Measurements from ENCODE around the gene MNT. TPM values are rescaled to one million over a fixed set of nuclear protein-coding genes. Genes with fewer than 3 reads are reported as not detected.

MNT gene
- total and polyA plus RNA-seq, 2 of the 8 experiments (the other 6 are each of a cell fraction or from before 2014, with no cell fraction given), result 5.0 to 17.3 TPM

DNA sequence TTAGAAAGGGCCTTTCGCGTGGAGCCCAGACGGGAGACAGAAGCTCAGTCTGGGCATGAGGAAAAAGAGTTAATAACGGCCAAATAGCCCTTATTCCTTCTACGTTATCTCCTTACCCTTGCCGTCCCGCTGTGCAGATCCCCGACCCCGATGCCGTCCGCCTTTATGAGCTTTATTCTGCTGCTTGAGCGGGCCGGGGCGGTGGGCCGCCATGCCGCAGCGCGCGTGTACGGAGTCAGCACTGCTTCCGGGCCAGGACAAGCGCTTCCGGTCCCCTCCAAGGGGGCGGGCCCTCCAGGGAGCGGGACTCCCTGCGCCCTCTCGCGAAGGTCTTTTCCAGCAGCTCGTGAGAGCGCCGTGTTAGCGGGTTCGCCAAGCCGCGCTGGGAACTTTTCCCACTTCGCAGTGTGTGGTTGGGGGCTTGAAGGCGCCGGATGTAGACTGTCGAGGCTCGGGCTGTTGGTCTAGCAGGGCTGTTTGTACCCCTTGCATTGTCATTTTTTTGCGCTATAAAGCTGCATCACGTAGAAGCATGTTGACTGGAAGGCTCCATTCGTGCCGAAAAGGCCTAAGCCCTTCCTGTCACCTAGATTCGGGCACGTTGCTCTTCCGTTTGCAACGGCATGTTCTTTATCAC, 64.5 kb downstream of the MNT start, which contains the start of gene TSR1 (continued):
- TF ChIP-seq TAF1 (IDR thresholded peaks at IDR 0.05; ENCODE audit: low read depth, low read length), result peak; percentile 91
- peak; percentile 34; the same call in 1 of the 2 replicates for TF ChIP-seq GTF2F1 (IDR thresholded peaks at IDR 0.05; ENCODE audit: borderline replicate concordance, low read depth, low read length)
- peak; percentile 73 to 89; a peak in 2 of 3 replicates for TF ChIP-seq POLR2A (IDR thresholded peaks at IDR 0.05; ENCODE audit: control extremely low read depth in 1 of 2, low read depth in 2 of 2, low read length in 2 of 2)
- peak; percentile 92 for TF ChIP-seq POLR2AphosphoS5 (IDR thresholded peaks at IDR 0.05; ENCODE audit: low read depth, low read length)
- TF ChIP-seq CREB1 (IDR thresholded peaks at IDR 0.05), result peak; percentile 84
- peak; percentile 94 for TF ChIP-seq GABPA (IDR thresholded peaks at IDR 0.05; ENCODE audit: borderline replicate concordance, insufficient read depth, low read length)
- TF ChIP-seq TAF7 (optimal IDR thresholded peaks at IDR 0.05; ENCODE audit: borderline replicate concordance, low read depth, low read length), result peak; percentile 86
- TF ChIP-seq, protein P1, sequence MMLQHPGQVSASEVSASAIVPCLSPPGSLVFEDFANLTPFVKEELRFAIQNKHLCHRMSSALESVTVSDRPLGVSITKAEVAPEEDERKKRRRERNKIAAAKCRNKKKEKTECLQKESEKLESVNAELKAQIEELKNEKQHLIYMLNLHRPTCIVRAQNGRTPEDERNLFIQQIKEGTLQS (IDR thresholded peaks at IDR 0.05; ENCODE audit: insufficient read depth, low read depth, low read length), result no peak
- no peak for TF ChIP-seq RXRA (IDR thresholded peaks at IDR 0.05; ENCODE audit: insufficient read depth, low read depth, low read length)
- TF ChIP-seq TBP (IDR thresholded peaks at IDR 0.05; ENCODE audit: low read depth, low read length), result peak; percentile 76
- TF ChIP-seq SUZ12 (IDR thresholded peaks at IDR 0.05; ENCODE audit: low read length), result no peak
- TF ChIP-seq EP300 (IDR thresholded peaks at IDR 0.05; ENCODE audit: borderline replicate concordance in 1 of 2, low read depth in 2 of 2, low read length in 2 of 2), result peak in 1 of 2 experiments; percentile 31; a peak in 1 of 3 replicates
- TF ChIP-seq RBBP5 (IDR thresholded peaks at IDR 0.05; ENCODE audit: borderline replicate concordance, low read depth, low read length), result peak; percentile 89; the same call in 1 of the 2 replicates
- peak; percentile 91 for TF ChIP-seq PHF8 (conservative IDR thresholded peaks at IDR 0.05; ENCODE audit: low read depth, low read length)
- TF ChIP-seq, protein P2, sequence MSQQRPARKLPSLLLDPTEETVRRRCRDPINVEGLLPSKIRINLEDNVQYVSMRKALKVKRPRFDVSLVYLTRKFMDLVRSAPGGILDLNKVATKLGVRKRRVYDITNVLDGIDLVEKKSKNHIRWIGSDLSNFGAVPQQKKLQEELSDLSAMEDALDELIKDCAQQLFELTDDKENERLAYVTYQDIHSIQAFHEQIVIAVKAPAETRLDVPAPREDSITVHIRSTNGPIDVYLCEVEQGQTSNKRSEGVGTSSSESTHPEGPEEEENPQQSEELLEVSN (IDR thresholded peaks at IDR 0.05), result peak; percentile 85
- TF ChIP-seq, protein P3, sequence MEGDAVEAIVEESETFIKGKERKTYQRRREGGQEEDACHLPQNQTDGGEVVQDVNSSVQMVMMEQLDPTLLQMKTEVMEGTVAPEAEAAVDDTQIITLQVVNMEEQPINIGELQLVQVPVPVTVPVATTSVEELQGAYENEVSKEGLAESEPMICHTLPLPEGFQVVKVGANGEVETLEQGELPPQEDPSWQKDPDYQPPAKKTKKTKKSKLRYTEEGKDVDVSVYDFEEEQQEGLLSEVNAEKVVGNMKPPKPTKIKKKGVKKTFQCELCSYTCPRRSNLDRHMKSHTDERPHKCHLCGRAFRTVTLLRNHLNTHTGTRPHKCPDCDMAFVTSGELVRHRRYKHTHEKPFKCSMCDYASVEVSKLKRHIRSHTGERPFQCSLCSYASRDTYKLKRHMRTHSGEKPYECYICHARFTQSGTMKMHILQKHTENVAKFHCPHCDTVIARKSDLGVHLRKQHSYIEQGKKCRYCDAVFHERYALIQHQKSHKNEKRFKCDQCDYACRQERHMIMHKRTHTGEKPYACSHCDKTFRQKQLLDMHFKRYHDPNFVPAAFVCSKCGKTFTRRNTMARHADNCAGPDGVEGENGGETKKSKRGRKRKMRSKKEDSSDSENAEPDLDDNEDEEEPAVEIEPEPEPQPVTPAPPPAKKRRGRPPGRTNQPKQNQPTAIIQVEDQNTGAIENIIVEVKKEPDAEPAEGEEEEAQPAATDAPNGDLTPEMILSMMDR (IDR thresholded peaks at IDR 0.05; ENCODE audit: control extremely low read depth in 1 of 3, insufficient read depth in 1 of 3, low read depth in 1 of 3, low read length in 3 of 3), result peak in 1 of 3 experiments; percentile 12; a peak in 1 of 4 replicates
- peak; percentile 17 to 92; a peak in 1 of 4 replicates for TF ChIP-seq HDAC2 (IDR thresholded peaks at IDR 0.05; ENCODE audit: borderline replicate concordance in 1 of 2, low read depth in 2 of 2, low read length in 2 of 2)
- TF ChIP-seq KDM4A (IDR thresholded peaks at IDR 0.05; ENCODE audit: low read depth, low read length, severe bottlenecking), result peak; percentile 34
- TF ChIP-seq SP1 (IDR thresholded peaks at IDR 0.05; ENCODE audit: low read depth, low read length), result 0 out of 2 replicates have a peak, but pooled peaks have one; percentile 24
- 0 out of 2 replicates have a peak, but pooled peaks have one; percentile 25 for TF ChIP-seq EGR1 (IDR thresholded peaks at IDR 0.05; ENCODE audit: borderline replicate concordance, low read depth, low read length)
